Measurements from ENCODE around the gene ILDR2. TPM values are rescaled to one million over a fixed set of nuclear protein-coding genes. Genes with fewer than 3 reads are reported as not detected.

Gene ILDR2
- total and polyA plus RNA-seq, 2 donors (not counting 3 experiments of a cell fraction or from before 2014, with no cell fraction given): not detected

- intact Hi-C loops (cut with micrococcal nuclease) (no loop called here), dilution Hi-C loops (cut with MboI; ENCODE audit: extremely low pct_ligation_motif_present, low sequenced_read_pairs) (no loop called here)
- Histone ChIP-seq H3K4me2 (ENCODE audit: insufficient read depth, low read length) (no peak overlapping the region), H3K79me2 (ENCODE audit: control insufficient read depth, insufficient read depth, low read length) (no peaks in the 10 kb centered on the region), H2AFZ (ENCODE audit: low read depth, low read length) (no peak overlapping the region), H3K4me3 (replicated peaks in 1 of 3; ENCODE audit: insufficient read depth in 1 of 3, low read depth in 1 of 3, low read length in 3 of 3) (no peak overlapping the region), H4K20me1 (replicated peaks; ENCODE audit: control insufficient read depth, extremely low read depth, insufficient read depth, low read length) (no peaks in the 10 kb centered on the region), H3K9me1 (replicated peaks; ENCODE audit: control insufficient read depth, extremely low read depth, insufficient read depth, low read length) (no peaks in the 10 kb centered on the region), H3K4me1 (ENCODE audit: control insufficient read depth, extremely low read depth, insufficient read depth, low read length) (no peaks in the 10 kb centered on the region), H3K27ac (ENCODE audit: insufficient read depth, low read depth, low read length) (no peak overlapping the region), H3K36me3 (ENCODE audit: control insufficient read depth in 2 of 2, extremely low read depth in 1 of 2, insufficient read depth in 2 of 2, low read length in 2 of 2) (no peaks in the 10 kb centered on the region), H3K9ac (replicated peaks; ENCODE audit: extremely low read depth, insufficient read depth, low read length) (no peak overlapping the region), H3K9me3 (replicated peaks; ENCODE audit: control insufficient read depth, insufficient read depth, low read length) (no peaks in the 10 kb centered on the region), H3K27me3 (ENCODE audit: control insufficient read depth in 2 of 2, insufficient read depth in 2 of 2, low read length in 2 of 2) (peaks cover 0 to 10% of the 10 kb centered on the region in 2 experiments)
- BruUV-seq (replicated peaks): no TSS peak
- TF ChIP-seq, protein P1, sequence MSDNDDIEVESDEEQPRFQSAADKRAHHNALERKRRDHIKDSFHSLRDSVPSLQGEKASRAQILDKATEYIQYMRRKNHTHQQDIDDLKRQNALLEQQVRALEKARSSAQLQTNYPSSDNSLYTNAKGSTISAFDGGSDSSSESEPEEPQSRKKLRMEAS (IDR thresholded peaks at IDR 0.05; ENCODE audit: insufficient read depth, insufficient read length): no peak
- TF ChIP-seq, protein P2, sequence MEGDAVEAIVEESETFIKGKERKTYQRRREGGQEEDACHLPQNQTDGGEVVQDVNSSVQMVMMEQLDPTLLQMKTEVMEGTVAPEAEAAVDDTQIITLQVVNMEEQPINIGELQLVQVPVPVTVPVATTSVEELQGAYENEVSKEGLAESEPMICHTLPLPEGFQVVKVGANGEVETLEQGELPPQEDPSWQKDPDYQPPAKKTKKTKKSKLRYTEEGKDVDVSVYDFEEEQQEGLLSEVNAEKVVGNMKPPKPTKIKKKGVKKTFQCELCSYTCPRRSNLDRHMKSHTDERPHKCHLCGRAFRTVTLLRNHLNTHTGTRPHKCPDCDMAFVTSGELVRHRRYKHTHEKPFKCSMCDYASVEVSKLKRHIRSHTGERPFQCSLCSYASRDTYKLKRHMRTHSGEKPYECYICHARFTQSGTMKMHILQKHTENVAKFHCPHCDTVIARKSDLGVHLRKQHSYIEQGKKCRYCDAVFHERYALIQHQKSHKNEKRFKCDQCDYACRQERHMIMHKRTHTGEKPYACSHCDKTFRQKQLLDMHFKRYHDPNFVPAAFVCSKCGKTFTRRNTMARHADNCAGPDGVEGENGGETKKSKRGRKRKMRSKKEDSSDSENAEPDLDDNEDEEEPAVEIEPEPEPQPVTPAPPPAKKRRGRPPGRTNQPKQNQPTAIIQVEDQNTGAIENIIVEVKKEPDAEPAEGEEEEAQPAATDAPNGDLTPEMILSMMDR (IDR thresholded peaks at IDR 0.05; ENCODE audit: extremely low read depth in 1 of 2, insufficient read depth in 1 of 2, low read depth in 1 of 2, low read length in 2 of 2): no peak
- no peak for TF ChIP-seq GATA2 (IDR thresholded peaks at IDR 0.05; ENCODE audit: insufficient read depth, insufficient read length, low read depth, low read length)
- no peak for TF ChIP-seq POLR2A (IDR thresholded peaks at IDR 0.05; ENCODE audit: low read depth, low read length)
- no peak for TF ChIP-seq JUN (IDR thresholded peaks at IDR 0.05; ENCODE audit: borderline replicate concordance, insufficient read depth, insufficient read length, low read depth)
- no peak for TF ChIP-seq MYC (IDR thresholded peaks at IDR 0.05; ENCODE audit: low read depth, low read length)
- TF ChIP-seq POLR2AphosphoS5 (IDR thresholded peaks at IDR 0.05; ENCODE audit: insufficient read depth, low read depth, low read length): no peak
- no peak for TF ChIP-seq EZH2 (IDR thresholded peaks at IDR 0.05; ENCODE audit: borderline replicate concordance, low read depth, low read length, severe bottlenecking)
- POLR2A ChIA-PET: no interaction called here
- FAIRE-seq (no peak), DNase-seq (ENCODE audit: low read depth, low spot score) (no peak)
- CTCF ChIA-PET: interaction anchor here (0.9 to 13.5 kb wide), 7 partner anchors 18 to 655 kb away, joined by 3 to 509 read pairs (median 12); no protein-coding TSS in a partner anchor
These were observed 66.4 kb downstream of the ILDR2 start for GRCh38 chr1:166908942-166909341.
